Esophagus muscularis mucosa (tissue), 4 donors: Measurements from ENCODE around the gene TRIP11. TPM values are rescaled to one million over a fixed set of nuclear protein-coding genes. Genes with fewer than 3 reads are reported as not detected.

Experiments used
- DNase-seq: peaks from one replicate; pipeline ENCODE4 v3.0.0-alpha.2; 2017; ENCODE audit errors: extremely low spot score
- H3K27ac ChIP-seq, 4 donors: fragments of 200-600 bp; sonication (generic); replicated peaks in 1 of 4; 1 replicate in 3 of 4; 2 replicates in 1 of 4; pipeline ENCODE4 v1.5.1; 2016 to 2019; ENCODE audit warnings: mild to moderate bottlenecking in 1 of 4
- H3K27me3 ChIP-seq, 4 donors: fragments of 200-600 bp; sonication (generic); one replicate each; pipeline versions ENCODE4 v1.5.1 to v1.6.0; 2016 to 2019
- H3K36me3 ChIP-seq, 4 donors: fragments of 200-600 bp; sonication (generic); one replicate each; pipeline ENCODE4 v1.5.1; 2016 to 2019
- H3K4me1 ChIP-seq, 4 donors: fragments of 200-600 bp; sonication (generic); one replicate each; pipeline ENCODE4 v1.5.1; 2016 to 2019
- H3K4me3 ChIP-seq, 4 donors: fragments of 200-600 bp; sonication (generic); 1 replicate in 2 of 4; 2 replicates in 2 of 4; pipeline ENCODE4 v1.5.1; 2016 to 2019; ENCODE audit warnings: mild to moderate bottlenecking in 4 of 4, moderate library complexity in 1 of 4
- H3K9me3 ChIP-seq, 4 donors: fragments of 200-600 bp; sonication (generic); 1 replicate in 3 of 4; 2 replicates in 1 of 4; pipeline ENCODE4 v1.5.1; 2016 to 2019
- EP300 ChIP-seq: sonication (generic); formaldehyde crosslinking; IDR thresholded peaks from one replicate; pipeline ENCODE4 v1.6.1; 2017; ENCODE audit warnings: antibody characterized with exemption
- POLR2A ChIP-seq: fragments of 450-650 bp; IDR thresholded peaks from one replicate; pipeline ENCODE4 v1.6.1; 2017; ENCODE audit warnings: antibody characterized with exemption, moderate library complexity, mild to moderate bottlenecking, low read depth
- POLR2AphosphoS5 ChIP-seq, 2 donors: sonication (generic); formaldehyde crosslinking; IDR thresholded peaks; one replicate each; pipeline ENCODE4 v1.6.1; 2017; ENCODE audit warnings: antibody characterized with exemption in 2 of 2
- WGBS: methylation state at CpG from one replicate; pipeline ENCODE4 v1.1.5; 2018; 5-methylcytosine and 5-hydroxymethylcytosine counted together
- intact Hi-C: fragments of 100-400 bp; cut with DNase I; formaldehyde crosslinking; loops from one replicate; pipeline ENCODE4 v1.15.1; 2023
- total RNA-seq, 4 donors: library from RNA; depleted of rRNA; stranded (reverse); fragments of >200 nt; gene quantifications; one replicate each; pipeline versions ENCODE4 v1.1.0 to v1.2.1, GENCODE V29; 2016
- TF ChIP-seq, protein P1 (sequence below), 3 experiments: fragments of 200-600 bp in 2 of 3; fragments of 450-650 bp in 1 of 3; sonication (generic) in 2 of 3; IDR thresholded peaks; one replicate each; pipeline ENCODE4 v1.5.1; 2017 to 2019; ENCODE audit warnings: antibody characterized with exemption in 3 of 3, mild to moderate bottlenecking in 2 of 3, moderate library complexity in 1 of 3

TRIP11 gene
- total RNA-seq, 4 donors from 2014 or later: 24.0 to 36.2 (median 29.6) TPM

DNA sequence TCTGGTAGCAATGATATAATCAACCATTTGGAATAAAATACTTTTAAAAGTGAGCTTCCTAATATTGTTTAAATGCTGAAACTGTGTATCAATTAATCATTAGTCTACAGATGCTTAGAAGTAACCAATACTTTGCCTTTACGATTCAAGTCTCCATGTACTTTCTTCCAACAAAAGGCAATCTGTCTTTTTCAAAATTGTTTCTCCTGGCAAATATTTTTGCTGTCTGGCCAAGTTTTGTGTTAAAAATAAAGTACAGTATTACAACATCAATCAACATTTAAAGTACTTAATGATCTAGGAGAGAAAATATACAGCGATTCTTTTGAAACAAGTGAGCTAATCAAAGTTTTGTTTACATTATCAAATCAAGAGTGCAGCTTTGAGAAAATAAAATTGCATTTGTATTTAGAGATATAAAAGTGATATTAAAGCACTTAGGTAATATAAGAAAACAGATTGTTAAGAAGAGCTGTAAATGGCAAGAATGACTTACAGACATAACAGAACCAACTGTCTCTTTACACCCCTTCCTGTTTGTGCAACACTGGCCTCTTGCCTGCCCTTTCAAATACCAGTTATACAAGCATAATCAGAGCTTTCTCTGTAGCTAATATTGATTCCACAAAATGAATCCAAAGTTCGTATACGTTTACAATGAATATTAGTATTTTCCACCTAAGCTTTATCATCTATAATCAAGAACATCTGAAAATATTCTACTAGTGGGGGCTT lies 54.2 kb downstream of the TRIP11 start:
- peak overlapping the region in 2 of 4 donors; percentile 4 to 11 for H3K27ac ChIP-seq
- peaks cover 13 to 50% (median 27%) of the 10 kb centered on the region in 4 donors for H3K36me3 ChIP-seq
- peaks cover 7 to 24% (median 22%) of the 10 kb centered on the region in 4 donors for H3K4me1 ChIP-seq
- intact Hi-C loops: no loop called here
- H3K4me3 ChIP-seq: no peak overlapping the region
- whole genome bisulfite sequencing: 24% methylated on average over 4 of the region's 4 CpGs
- TF ChIP-seq EP300: no peak
- H3K27me3 ChIP-seq: no peaks in the 10 kb centered on the region
- no peaks in the 10 kb centered on the region for H3K9me3 ChIP-seq
- DNase-seq: no peak

DNA sequence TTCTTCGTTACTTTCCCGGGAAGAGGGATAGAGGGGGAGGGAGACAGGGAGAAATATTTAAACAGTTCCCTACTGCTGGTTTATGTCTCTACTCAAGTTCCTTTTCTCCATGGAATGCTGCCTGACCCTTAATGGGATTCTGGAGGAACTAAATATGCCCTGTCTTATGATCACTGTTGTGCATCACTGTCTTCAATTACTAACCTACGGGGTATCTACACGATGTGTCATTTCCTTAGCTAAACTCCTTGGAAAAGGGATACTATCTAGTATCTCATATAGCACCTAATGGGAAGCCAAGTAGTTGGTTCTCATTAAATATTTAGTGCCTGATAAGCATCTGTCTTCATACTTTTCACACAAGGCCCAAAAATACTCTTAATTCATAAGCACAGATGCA lies 54.9 kb downstream of the TRIP11 start:
- H3K9me3 ChIP-seq: no peaks in the 10 kb centered on the region
- peak overlapping the region in 2 of 4 donors; percentile 4 to 11 for H3K27ac ChIP-seq
- DNase-seq: no peak
- H3K4me3 ChIP-seq: no peak overlapping the region
- peaks cover 13 to 50% (median 25%) of the 10 kb centered on the region in 4 donors for H3K36me3 ChIP-seq
- intact Hi-C loops: no loop called here
- TF ChIP-seq POLR2A: no peak
- TF ChIP-seq POLR2AphosphoS5 (IDR thresholded peaks at IDR 0.05): no peak
- TF ChIP-seq EP300: no peak
- TF ChIP-seq, protein P1, sequence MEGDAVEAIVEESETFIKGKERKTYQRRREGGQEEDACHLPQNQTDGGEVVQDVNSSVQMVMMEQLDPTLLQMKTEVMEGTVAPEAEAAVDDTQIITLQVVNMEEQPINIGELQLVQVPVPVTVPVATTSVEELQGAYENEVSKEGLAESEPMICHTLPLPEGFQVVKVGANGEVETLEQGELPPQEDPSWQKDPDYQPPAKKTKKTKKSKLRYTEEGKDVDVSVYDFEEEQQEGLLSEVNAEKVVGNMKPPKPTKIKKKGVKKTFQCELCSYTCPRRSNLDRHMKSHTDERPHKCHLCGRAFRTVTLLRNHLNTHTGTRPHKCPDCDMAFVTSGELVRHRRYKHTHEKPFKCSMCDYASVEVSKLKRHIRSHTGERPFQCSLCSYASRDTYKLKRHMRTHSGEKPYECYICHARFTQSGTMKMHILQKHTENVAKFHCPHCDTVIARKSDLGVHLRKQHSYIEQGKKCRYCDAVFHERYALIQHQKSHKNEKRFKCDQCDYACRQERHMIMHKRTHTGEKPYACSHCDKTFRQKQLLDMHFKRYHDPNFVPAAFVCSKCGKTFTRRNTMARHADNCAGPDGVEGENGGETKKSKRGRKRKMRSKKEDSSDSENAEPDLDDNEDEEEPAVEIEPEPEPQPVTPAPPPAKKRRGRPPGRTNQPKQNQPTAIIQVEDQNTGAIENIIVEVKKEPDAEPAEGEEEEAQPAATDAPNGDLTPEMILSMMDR (IDR thresholded peaks at IDR 0.05): no peak
- H3K27me3 ChIP-seq: no peaks in the 10 kb centered on the region
- 33% methylated on average over 4 of the region's 4 CpGs for WGBS
- peaks cover 10 to 30% (median 28%) of the 10 kb centered on the region in 4 donors for H3K4me1 ChIP-seq

DNA sequence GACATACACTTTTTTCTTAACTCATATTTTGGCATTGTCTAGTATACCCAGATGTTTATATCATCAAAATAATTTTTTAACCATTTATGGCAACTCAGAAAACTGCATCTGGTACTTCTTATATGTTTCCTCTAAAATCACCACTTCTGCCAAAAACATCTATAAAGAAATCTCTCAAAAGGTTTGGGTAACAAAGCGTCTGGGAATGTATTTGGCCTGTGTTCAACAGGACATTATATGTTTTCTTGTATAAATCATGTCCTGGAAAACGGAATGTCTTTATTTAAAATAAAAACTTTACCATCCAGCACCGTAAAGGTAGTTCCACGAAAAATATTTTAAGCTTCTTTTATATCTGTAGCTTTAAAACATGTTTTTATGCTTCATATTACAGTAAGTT lies 56.3 kb downstream of the TRIP11 start:
- no peaks in the 10 kb centered on the region for H3K9me3 ChIP-seq
- H3K27me3 ChIP-seq: no peaks in the 10 kb centered on the region
- TF ChIP-seq POLR2AphosphoS5 (IDR thresholded peaks at IDR 0.05): no peak
- TF ChIP-seq EP300: no peak
- no peak for TF ChIP-seq POLR2A
- TF ChIP-seq, protein P1 (IDR thresholded peaks at IDR 0.05): no peak
- WGBS: 79% methylated on average over 4 of the region's 4 CpGs
- H3K4me1 ChIP-seq: peaks cover 17 to 33% (median 32%) of the 10 kb centered on the region in 4 donors
- H3K27ac ChIP-seq: no peak overlapping the region
- no peak for DNase-seq
- intact Hi-C loops: no loop called here
- no peak overlapping the region for H3K4me3 ChIP-seq
- H3K36me3 ChIP-seq: peaks cover 7 to 41% (median 26%) of the 10 kb centered on the region in 4 donors

DNA sequence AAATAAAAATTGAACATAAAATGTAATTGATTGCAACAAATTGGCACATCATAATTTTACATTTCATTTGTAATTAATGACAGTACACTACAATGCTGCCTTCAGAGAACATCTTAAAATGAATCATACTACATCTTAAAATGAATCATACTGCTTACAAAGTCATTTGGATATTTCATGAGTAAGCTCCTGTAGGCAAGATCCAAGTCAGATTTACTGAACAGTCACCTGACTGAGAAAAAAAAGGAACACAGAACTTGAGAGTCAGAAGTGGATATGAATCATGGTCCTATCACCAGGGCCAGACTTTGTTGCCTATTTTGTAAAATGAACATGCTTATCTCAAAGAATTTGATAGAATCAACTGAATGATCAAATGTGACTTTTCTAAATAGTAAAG lies 59.7 kb downstream of the TRIP11 start:
- no peak for DNase-seq
- intact Hi-C loops: no loop called here
- H3K36me3 ChIP-seq: peaks cover 0 to 28% (median 10%) of the 10 kb centered on the region in 4 donors
- H3K9me3 ChIP-seq: no peaks in the 10 kb centered on the region
- H3K4me3 ChIP-seq: no peak overlapping the region
- no peak overlapping the region for H3K27ac ChIP-seq
- H3K4me1 ChIP-seq: peaks cover 9 to 31% (median 25%) of the 10 kb centered on the region in 4 donors
- H3K27me3 ChIP-seq: no peaks in the 10 kb centered on the region
- TF ChIP-seq POLR2A (no peak), EP300 (no peak), POLR2AphosphoS5 (IDR thresholded peaks at IDR 0.05) (peak in 1 of 2 donors; percentile 44)
- TF ChIP-seq, protein P1 (IDR thresholded peaks at IDR 0.05): no peak

DNA sequence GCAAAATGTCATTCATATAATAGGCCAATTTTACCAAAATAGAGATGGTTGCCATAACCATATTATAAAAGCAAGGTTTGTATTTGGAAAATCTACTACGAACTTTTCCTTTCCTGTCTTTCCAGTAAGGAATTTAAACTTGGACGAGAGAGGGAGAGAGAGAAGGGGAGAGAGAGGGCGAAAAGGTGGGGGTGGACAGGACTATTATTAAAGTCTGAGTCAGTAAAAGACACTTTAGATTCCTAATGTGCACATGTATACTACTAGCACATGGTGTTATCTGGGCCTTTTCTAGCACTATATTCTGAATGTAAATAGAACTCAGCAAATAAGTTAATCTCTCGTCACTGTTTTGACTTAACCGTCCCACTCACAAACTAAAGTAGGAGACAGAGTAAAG lies 62.0 kb downstream of the TRIP11 start:
- DNase-seq: no peak
- no peak overlapping the region for H3K4me3 ChIP-seq
- H3K9me3 ChIP-seq: no peaks in the 10 kb centered on the region
- 49% methylated on average over 5 of the region's 5 CpGs for WGBS
- peaks cover 9 to 21% (median 17%) of the 10 kb centered on the region in 4 donors for H3K4me1 ChIP-seq
- no peak overlapping the region for H3K27ac ChIP-seq
- TF ChIP-seq, protein P1 (IDR thresholded peaks at IDR 0.05): no peak
- TF ChIP-seq POLR2AphosphoS5 (IDR thresholded peaks at IDR 0.05) (no peak), EP300 (no peak), POLR2A (no peak)
- intact Hi-C loops: no loop called here
- H3K36me3 ChIP-seq: peaks cover 10 to 40% (median 25%) of the 10 kb centered on the region in 4 donors
- no peaks in the 10 kb centered on the region for H3K27me3 ChIP-seq
